ENCODE measurements around the gene TPSB2. TPM values are rescaled to one million over a fixed set of nuclear protein-coding genes. Genes with fewer than 3 reads are reported as not detected.

TPSB2 gene
- total and polyA plus RNA-seq, 7 donors, result 1.9 to 14.2 (median 3.3) TPM

DNA sequence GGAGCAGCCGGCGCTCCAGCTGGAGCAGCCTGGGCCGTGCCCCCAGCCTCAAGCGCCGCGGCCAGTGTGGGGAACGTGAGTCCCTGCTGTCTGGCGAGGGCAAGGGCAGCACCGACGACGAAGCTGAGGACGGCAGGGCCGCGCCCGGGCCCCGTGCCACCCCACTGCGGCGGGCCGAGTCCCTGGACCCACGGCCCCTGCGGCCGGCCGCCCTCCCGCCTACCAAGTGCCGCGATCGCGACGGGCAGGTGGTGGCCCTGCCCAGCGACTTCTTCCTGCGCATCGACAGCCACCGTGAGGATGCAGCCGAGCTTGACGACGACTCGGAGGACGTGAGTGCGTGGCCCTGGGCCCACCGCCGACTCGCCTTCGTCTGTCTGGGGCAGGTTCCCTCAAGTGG is 20.9 kb downstream of the TPSB2 start:
- H3K4me1 ChIP-seq, result no peaks in the 10 kb centered on the region
- 87 to 92% (median 91%) methylated on average over 38 to 43 of the region's 43 CpGs for WGBS, 3 donors
- peaks cover 0 to 21% (median 5%) of the 10 kb centered on the region in 3 donors for H3K27me3 ChIP-seq (ENCODE audit: insufficient read depth in 3 of 3, low read length in 2 of 3)
- H3K9me3 ChIP-seq, result no peaks in the 10 kb centered on the region
- intact Hi-C loops (cut with DNase I), result no loop called here
- ATAC-seq (no peak), DNase-seq (no peak)
- TF ChIP-seq CTCF (IDR thresholded peaks at IDR 0.05), result no peak
- no peaks in the 10 kb centered on the region for H3K36me3 ChIP-seq (ENCODE audit: insufficient read depth in 1 of 2, low read depth in 1 of 2)
- H3K27ac ChIP-seq, result no peak overlapping the region
- H3K4me3 ChIP-seq, result no peak overlapping the region

GRCh38 chr16:1208239-1208830 is 21.6 kb downstream of the TPSB2 start:
- WGBS, 3 donors, result 78 to 84% (median 79%) methylated on average over 20 to 22 of the region's 22 CpGs
- Histone ChIP-seq H3K4me1 (no peaks in the 10 kb centered on the region), H3K27me3 (ENCODE audit: insufficient read depth in 3 of 3, low read length in 2 of 3) (peaks cover 0 to 27% (median 4%) of the 10 kb centered on the region in 3 donors), H3K27ac (no peak overlapping the region), H3K4me3 (no peak overlapping the region), H3K9me3 (no peaks in the 10 kb centered on the region), H3K36me3 (ENCODE audit: insufficient read depth in 1 of 2, low read depth in 1 of 2) (no peaks in the 10 kb centered on the region)
- no peak for TF ChIP-seq CTCF (IDR thresholded peaks at IDR 0.05)
- DNase-seq, result no peak
- intact Hi-C loops (cut with DNase I), result no loop called here
- no peak for ATAC-seq

DNA sequence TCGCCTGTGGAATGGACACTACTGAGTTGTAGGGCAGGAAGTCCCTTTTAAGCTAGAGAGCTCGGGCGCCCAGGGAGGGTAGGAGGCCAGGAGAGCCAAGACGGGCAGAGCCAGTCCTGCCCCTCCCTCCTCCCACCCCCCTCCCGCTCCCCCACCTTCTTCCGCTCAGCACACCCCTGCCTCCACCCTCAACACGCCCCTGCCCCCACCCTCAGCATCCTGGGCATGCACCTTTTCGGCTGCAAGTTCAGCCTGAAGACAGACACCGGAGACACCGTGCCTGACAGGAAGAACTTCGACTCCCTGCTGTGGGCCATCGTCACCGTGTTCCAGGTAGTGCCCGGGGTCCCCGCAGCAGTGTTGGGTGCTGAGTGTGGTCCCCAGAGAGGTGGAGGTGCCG is 23.2 kb downstream of the TPSB2 start:
- H3K36me3 ChIP-seq (ENCODE audit: insufficient read depth in 1 of 2, low read depth in 1 of 2), result no peaks in the 10 kb centered on the region
- H3K4me1 ChIP-seq, result no peaks in the 10 kb centered on the region
- TF ChIP-seq CTCF (IDR thresholded peaks at IDR 0.05), result no peak
- H3K4me3 ChIP-seq, result no peak overlapping the region
- DNase-seq (no peak), ATAC-seq (no peak)
- H3K27ac ChIP-seq, result no peak overlapping the region
- WGBS, 3 donors, result 69 to 81% (median 72%) methylated on average over 14 to 16 of the region's 16 CpGs
- peaks cover 0 to 19% (median 7%) of the 10 kb centered on the region in 3 donors for H3K27me3 ChIP-seq (ENCODE audit: insufficient read depth in 3 of 3, low read length in 2 of 3)
- H3K9me3 ChIP-seq, result no peaks in the 10 kb centered on the region
- intact Hi-C loops (cut with DNase I), result no loop called here

- no peaks in the 10 kb centered on the region for H3K36me3 ChIP-seq (ENCODE audit: insufficient read depth in 1 of 2, low read depth in 1 of 2)
- H3K27me3 ChIP-seq (ENCODE audit: insufficient read depth in 3 of 3, low read length in 2 of 3), result peaks cover 0 to 19% (median 8%) of the 10 kb centered on the region in 3 donors
- ATAC-seq (no peak), DNase-seq (no peak)
- H3K27ac ChIP-seq, result no peak overlapping the region
- intact Hi-C loops (cut with DNase I), result no loop called here
- no peak for TF ChIP-seq CTCF (IDR thresholded peaks at IDR 0.05)
- no peak overlapping the region for H3K4me3 ChIP-seq
- WGBS, 3 donors, result 62 to 70% (median 67%) methylated on average over 9 of the region's 9 CpGs
- no peaks in the 10 kb centered on the region for H3K4me1 ChIP-seq
- no peaks in the 10 kb centered on the region for H3K9me3 ChIP-seq
These were observed 23.7 kb downstream of the TPSB2 start for GRCh38 chr16:1206326-1206725.

GRCh38 chr16:1204933-1205332 is 25.1 kb downstream of the TPSB2 start:
- no peak overlapping the region for H3K4me3 ChIP-seq
- no peaks in the 10 kb centered on the region for H3K4me1 ChIP-seq
- H3K36me3 ChIP-seq (ENCODE audit: insufficient read depth in 1 of 2, low read depth in 1 of 2), result no peaks in the 10 kb centered on the region
- no peak overlapping the region for H3K27ac ChIP-seq
- ATAC-seq (no peak), DNase-seq (no peak)
- intact Hi-C loops (cut with DNase I), result no loop called here
- H3K27me3 ChIP-seq (ENCODE audit: insufficient read depth in 3 of 3, low read length in 2 of 3), result peaks cover 0 to 14% (median 6%) of the 10 kb centered on the region in 3 donors
- no peaks in the 10 kb centered on the region for H3K9me3 ChIP-seq
- no peak for TF ChIP-seq CTCF (IDR thresholded peaks at IDR 0.05)
- 77 to 84% (median 78%) methylated on average over 13 to 16 of the region's 21 CpGs for WGBS, 3 donors

Measured in psoas muscle (tissue), 8 donors.